NCI-H748 (cell line): ENCODE results near the gene HOXB3.

ENCODE experiments used
- DNase-seq: peaks from one replicate; lab custom pipeline; 2025; ENCODE audit not compliant: unreplicated experiment; lab: John Stamatoyannopoulos, UW

HOXB3 gene

GRCh38 chr17:48588528-48588927 lies 1.5 kb downstream of the HOXB3 start:
- DNase-seq, result no peak

- no peak for DNase-seq
These were observed 2.0 kb downstream of the HOXB3 start for GRCh38 chr17:48588074-48588415.

GRCh38 chr17:48587276-48588073 lies 2.6 kb downstream of the HOXB3 start:
- DNase-seq, result peak; percentile 60

GRCh38 chr17:48586355-48587258 lies 3.4 kb downstream of the HOXB3 start:
- peak; percentile 56 for DNase-seq

- DNase-seq, result no peak
These were observed 5.8 kb downstream of the HOXB3 start for GRCh38 chr17:48584223-48584741.

DNA sequence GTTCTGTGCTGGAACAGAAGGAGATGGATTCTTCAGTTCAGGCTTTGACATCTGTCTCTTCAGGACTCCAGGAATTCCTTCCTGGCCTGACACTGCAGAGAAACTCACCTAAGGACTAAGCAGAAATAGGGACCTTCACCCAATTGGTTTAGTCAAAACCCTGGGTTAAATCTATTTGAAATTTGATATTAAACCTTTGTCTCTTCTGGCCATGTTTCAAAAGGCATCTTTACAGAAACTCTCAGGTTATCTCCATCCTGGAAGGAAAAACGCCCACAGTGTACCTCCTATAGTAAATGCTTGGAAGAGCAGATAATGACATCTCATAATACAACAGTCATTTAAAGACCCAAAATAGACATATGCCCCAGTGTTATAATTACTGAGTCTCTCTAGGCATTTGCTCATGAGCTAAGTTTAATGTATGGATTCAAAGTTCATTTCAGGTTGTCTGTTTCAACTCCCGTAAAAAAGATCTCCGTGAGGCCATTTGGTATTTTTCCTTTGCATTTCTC lies 6.3 kb downstream of the HOXB3 start:
- no peak for DNase-seq

DNA sequence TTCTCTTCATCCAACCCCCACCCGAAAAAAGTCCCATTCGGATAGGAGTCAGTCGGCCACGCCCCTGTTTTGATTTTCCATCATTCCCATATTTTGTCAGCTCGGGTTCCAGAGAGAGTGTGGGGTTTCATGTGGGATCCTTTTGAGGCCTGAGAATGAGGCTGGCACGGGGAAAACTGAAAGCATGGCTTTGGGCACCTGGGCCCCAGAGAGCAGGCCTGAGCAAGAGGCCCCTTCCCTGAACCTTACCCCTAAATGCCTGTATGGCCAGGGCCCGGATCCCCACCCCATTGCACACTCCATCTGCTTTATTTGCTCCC lies 7.3 kb downstream of the HOXB3 start:
- no peak for DNase-seq

GRCh38 chr17:48579760-48580554 lies 10.1 kb downstream of the HOXB3 start:
- DNase-seq, result no peak

DNA sequence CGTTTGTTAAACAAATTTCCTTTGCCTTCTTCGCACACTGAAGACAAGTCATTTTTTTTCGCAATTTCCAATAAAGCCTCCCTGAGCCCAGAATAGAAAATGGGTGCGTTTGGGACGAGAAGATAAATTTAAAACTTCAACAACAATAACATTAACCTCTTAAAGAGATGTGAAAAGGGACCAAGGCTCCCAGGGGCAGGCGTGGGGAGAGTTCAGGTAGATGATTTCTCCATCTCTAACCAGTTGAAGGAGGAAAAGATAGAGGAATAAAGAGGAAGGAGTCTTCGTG lies 10.6 kb downstream of the HOXB3 start:
- DNase-seq, result no peak

DNA sequence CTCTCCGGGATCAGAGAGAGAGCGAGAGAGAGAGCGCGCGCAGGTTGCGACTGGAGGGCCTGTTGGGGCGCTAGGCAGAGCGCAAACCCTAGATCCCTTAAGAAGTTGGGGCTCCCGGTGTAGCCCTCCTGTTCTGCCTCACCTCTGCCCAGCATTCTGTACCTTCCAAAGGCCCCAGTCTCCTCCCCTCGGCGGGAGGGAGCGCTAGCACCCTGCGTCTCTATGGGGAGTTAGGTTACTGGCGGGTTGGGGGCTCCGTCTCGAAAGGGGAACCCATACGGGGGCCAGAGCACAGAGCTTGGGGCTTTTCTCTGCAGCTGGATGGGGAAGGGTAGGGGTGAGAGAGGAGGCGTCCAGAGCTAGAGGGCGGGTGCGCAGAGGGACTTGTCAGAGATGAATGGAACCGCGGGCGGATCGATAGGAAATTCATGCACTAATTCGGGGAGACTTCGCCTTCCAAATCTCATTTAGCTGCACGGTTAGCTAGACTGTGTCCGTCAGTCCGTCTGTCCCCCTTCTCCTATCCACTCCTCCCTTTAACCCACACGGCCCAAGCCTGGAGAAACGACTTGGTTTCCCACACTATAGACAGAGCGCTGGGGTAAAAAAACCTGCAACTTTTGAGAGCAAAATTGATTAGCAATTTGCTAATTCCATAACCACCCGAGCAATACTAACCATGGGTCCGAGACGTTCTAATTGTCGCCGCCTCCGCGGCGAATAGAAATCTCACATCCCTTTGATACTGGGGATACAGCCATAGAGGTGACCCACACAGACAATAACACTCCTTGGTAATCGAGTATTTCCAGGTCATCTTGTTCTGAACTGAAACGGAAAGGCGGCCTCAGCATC lies 11.2 kb downstream of the HOXB3 start:
- peak; percentile 49 for DNase-seq

GRCh38 chr17:48577946-48578615 lies 12.0 kb downstream of the HOXB3 start, which contains the start of gene HOXB4:
TSS of gene HOXB4 (minus strand) at chr17:48578350. CDS start at chr17:48578319, 31 bp downstream.
- DNase-seq, result peak; percentile 76

DNA sequence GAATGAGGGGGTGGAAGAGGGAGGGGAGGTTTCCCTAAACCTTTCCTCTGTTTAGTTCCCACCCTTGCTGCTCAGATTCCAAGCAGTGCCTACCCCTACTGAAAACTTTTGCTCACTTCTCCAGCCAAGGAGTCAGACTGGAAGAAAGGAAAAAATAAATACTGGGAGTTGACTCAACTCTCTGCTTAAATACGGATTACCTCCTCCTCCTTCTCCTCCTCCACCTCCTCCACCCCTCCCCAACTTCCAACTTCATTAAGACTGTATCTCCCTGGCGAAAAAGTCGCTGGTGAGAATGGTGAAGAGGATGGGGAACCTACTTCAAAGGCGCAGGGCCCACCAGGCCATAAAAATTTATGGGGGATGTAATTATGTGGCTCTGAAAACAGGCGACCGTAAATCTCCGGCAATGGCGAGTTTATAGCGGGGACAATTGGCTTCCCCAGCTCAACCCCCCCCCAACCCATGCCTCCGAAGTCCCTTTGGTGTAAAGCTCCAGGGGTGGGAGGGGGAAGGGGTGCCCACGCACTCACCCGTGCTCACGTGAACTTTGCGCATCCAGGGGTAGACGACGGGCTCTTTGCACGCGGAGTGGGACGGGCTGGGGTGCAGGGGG lies 12.6 kb downstream of the HOXB3 start:
- DNase-seq, result peak; percentile 29

DNA sequence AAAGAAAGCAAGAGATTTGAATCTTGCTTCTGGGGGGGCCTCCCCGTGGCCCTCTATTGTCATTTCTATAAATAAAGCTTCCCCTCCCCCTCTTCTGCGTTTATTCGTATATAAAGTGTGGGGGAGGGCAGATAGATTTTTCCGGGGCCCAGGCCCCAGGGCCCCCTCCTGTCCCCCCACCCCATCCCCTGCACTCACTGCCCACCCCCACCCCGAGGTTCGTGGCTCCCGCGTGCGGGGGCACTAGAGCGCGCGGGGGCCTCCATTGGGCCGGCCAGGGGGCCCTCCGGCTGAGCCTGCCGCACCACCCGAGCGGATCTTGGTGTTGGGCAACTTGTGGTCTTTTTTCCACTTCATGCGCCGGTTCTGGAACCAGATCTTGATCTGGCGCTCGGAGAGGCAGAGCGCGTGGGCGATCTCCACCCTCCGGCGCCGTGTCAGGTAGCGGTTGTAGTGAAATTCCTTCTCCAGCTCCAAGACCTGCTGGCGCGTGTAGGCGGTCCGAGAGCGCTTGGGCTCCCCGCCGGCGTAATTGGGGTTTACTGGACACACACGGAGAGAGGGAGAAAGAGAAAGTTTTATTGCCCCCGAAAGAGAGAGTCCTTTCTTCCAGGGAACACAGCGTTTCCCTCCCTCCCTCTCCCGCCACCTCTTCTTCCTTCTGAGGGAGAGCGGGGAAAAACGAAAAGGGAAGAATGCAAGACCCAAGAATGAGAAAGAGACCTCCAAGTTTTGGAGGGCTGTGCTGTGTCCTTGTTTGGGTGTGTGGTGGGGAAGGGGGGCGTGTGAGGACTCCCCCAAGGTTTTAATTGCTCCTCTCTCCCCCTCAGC lies 13.3 kb downstream of the HOXB3 start:
- no peak for DNase-seq

DNA sequence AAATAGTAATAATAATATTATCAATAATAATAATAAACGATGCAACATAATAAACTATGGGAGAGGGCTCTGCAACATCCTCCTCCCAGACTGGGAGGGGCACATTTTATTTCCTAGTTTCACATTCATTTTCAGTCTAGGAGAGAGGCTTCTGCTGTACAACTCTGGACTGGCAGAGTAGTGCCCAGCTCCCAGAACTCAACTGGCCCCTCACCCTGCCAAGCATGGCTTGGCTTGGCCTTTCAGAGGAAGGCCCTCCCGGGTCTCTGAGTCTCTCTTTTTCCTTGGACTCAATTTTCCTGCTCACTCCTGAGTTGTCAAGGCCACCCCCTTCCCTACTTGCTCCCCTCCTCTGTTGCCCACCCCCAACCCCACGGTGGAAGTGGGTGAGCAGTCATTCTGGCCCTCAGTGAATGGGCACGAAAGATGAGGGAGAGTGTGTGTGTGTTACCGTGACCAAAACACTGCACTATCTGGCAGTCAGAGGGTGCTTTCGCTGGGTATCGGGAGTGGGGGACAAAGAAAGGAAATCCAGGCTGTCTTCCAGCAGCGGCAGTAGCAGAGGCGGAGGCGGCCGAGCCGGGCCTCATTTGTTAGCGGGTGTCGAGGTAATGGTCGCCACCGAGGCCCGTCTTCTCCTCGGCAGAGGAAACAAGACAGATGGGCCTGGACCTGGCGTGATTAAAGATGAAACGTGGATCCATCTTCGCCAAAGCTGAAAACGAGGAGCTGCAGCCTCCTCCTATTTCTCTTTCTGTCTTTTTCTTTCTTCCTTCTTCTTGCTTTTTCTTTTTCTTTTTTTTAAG lies 14.2 kb downstream of the HOXB3 start:
- DNase-seq, result no peak

DNA sequence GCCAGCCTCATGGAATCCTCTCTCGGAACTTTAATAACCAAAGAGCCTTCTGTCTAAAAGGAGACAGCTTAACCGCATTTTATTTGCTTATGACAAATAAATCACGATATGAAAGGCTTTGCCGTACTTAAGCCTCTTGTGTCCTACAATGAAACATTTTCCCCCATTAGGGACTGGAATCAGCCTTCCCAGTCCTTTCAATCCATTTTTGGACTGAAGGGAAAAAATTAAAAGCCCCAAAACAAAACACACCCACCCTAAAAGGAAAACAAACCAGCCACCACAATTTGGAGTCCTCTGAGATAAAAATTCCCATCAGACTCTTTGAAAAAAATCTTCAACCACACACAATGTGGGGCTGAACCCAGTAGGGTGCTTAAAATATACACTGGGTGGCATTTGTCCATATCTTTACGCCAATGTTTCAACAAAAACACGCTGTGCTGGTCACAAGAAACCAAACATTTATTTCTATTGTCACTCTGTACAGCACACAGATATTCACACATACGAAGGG lies 14.9 kb downstream of the HOXB3 start:
- peak; percentile 56 for DNase-seq

GRCh38 chr17:48574505-48575065 lies 15.5 kb downstream of the HOXB3 start:
- DNase-seq, result no peak

DNA sequence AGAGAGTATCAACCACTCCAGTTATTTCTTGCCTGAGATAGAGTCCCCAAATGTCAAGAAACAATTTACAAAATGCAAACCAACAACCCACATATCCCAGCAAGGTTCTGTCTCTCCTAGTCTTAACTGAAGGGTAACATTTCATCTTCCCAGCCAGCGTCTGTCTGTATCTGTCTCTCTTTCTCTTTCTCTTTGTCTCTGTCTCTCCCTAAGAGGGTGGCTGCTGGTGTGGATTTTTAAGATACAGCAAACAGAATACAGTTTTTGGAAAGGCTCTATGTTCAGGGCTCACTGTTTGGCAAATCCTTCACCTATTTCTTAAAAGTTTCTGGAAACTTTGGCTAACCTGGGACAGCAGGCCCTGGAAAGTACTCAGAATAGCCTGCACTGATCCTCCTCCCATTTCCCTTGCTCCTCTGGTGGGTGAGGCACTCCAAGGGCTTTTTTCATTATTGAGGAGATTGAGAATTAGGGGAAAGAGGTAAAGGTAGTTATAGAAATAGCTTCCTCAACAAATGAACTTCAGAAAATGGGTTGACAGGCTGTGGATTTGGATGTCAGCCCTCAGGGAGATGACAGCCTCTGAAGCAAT lies 18.1 kb downstream of the HOXB3 start:
- no peak for DNase-seq
